KOPT-K1 (cell line): Measurements from ENCODE around the gene OR2D2.
"Not testable (repeated sequence)": the region's sequence is repeated elsewhere in the genome, so short reads cannot be mapped to it uniquely, and the experiment has no call there.

Experiments used
- H3K27ac ChIP-seq: fragments of 200-600 bp; sonication (generic); 2 replicates; pipeline ENCODE4 v1.5.1; 2016; ENCODE audit warnings: antibody characterized with exemption, mild to moderate bottlenecking, low read depth, low read length; ENCODE audit not compliant: poor library complexity, severe bottlenecking
- H3K36me3 ChIP-seq: fragments of 200-600 bp; sonication (generic); 2 replicates; pipeline ENCODE4 v1.5.1; 2017; ENCODE audit warnings: antibody characterized with exemption, mild to moderate bottlenecking, low read length, moderate library complexity; ENCODE audit not compliant: insufficient read depth
- H3K9me3 ChIP-seq: fragments of 200-600 bp; sonication (generic); 2 replicates; pipeline ENCODE4 v1.5.1; 2017; ENCODE audit warnings: antibody characterized with exemption, low read length, mild to moderate bottlenecking; ENCODE audit not compliant: insufficient read depth, poor library complexity, severe bottlenecking

The OR2D2 gene

GRCh38 chr11:6854801-6855200, 37.5 kb downstream of the OR2D2 start:
- not testable (repeated sequence) for H3K27ac ChIP-seq, H3K36me3 ChIP-seq
- H3K9me3 ChIP-seq = peaks cover 15% of the 10 kb centered on the region

DNA sequence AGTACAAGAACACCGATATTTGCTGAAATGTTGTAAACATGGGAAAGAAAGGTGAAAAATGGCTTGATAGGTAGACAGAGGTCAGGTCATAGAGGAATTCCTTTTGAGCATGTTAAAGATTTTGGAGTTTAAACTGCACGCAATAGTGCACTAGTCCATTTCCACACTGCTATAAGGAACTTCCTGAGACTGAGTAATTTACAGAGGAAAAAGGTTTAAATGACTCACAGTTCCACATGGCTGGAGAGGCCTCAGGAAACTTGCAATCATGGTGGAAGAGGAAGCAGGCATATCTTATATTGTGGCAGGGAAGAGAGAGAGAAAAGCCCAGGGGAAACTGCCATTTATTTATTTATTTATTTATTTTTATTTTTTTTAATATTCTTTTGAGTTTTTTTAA, 41.8 kb downstream of the OR2D2 start:
- H3K9me3 ChIP-seq = peaks cover 15% of the 10 kb centered on the region
- H3K27ac ChIP-seq = no peak overlapping the region
- no peaks in the 10 kb centered on the region for H3K36me3 ChIP-seq

GRCh38 chr11:6845383-6845782, 46.9 kb downstream of the OR2D2 start, which contains the start of gene OR10A5:
Gene OR10A5, plus strand, starts transcription at chr11:6845683. Its CDS starts 0 bp downstream, at chr11:6845683.
- Histone ChIP-seq H3K27ac (no peak within 1 kb of the TSS), H3K9me3 (no peaks in the 10 kb centered on the region), H3K36me3 (no peaks in the 10 kb centered on the region)

DNA sequence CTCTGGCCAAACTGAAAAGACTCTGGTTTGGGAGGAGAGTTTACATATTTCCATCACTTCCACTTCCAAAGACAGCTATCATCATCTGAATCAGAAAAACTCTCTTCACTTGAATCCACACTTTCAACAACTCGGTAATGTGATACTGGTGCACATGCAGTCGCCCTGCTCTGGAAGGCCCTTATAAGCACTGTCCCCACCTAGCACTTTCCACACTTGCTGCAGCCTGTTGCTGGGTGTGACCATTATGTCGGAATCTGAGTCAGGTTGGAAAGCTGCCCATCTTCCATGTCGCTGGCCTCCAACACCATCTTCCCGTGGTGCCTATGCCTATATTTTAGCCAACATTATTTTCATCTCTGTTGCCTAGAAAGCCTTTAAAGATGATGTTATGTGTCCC, 47.9 kb downstream of the OR2D2 start:
- H3K36me3 ChIP-seq = no peaks in the 10 kb centered on the region
- no peak overlapping the region for H3K27ac ChIP-seq
- no peaks in the 10 kb centered on the region for H3K9me3 ChIP-seq

GRCh38 chr11:6843670-6844069, 48.6 kb downstream of the OR2D2 start:
- H3K27ac ChIP-seq = no peak overlapping the region
- H3K9me3 ChIP-seq = no peaks in the 10 kb centered on the region
- no peaks in the 10 kb centered on the region for H3K36me3 ChIP-seq

- no peak overlapping the region for H3K27ac ChIP-seq
- no peaks in the 10 kb centered on the region for H3K36me3 ChIP-seq
- H3K9me3 ChIP-seq = no peaks in the 10 kb centered on the region
These were observed 50.6 kb downstream of the OR2D2 start for GRCh38 chr11:6841694-6842093.
